Tibial nerve (tissue), 3 donors: Measurements from ENCODE around the gene SAP30BP.

Experiments used
- CTCF ChIP-seq, 5 experiments: fragments of 200-600 bp in 3 of 5; fragments of 450-650 bp in 2 of 5; sonication (generic) in 3 of 5; IDR thresholded peaks; one replicate each; pipeline ENCODE4 v1.5.1; 2016 to 2019; ENCODE audit warnings: antibody characterized with exemption in 5 of 5, mild to moderate bottlenecking in 3 of 5, moderate library complexity in 2 of 5
- POLR2A ChIP-seq, 2 donors: fragments of 450-650 bp; IDR thresholded peaks; one replicate each; pipeline ENCODE4 v1.6.1; 2017; ENCODE audit warnings: antibody characterized with exemption in 2 of 2, mild to moderate bottlenecking in 2 of 2, moderate library complexity in 2 of 2

GRCh38 chr17:75647061-75647460, 20.1 kb upstream of the SAP30BP start:
- TF ChIP-seq CTCF (IDR thresholded peaks at IDR 0.05) (no peak), POLR2A (IDR thresholded peaks at IDR 0.05) (no peak)
